ENCODE results near the gene MTHFD1. TPM values are rescaled to one million over a fixed set of nuclear protein-coding genes. Genes with fewer than 3 reads are reported as not detected.

MTHFD1 gene
- total RNA-seq, 1 experiment from 2014 or later, result 226 TPM

- POLR2A ChIA-PET, result no interaction called here
- Mint-ChIP-seq H3K36me3 (no peaks in the 10 kb centered on the region), H3K4me1 (peaks cover 14% of the 10 kb centered on the region; the same call in 1 of the 2 replicates), H3K27ac (no peak overlapping the region), H3K4me3 (no peak overlapping the region), H3K27me3 (ENCODE audit: low read depth) (no peaks in the 10 kb centered on the region), H3K9me3 (no peaks in the 10 kb centered on the region)
- ATAC-seq (no peak), DNase-seq (ENCODE audit: low spot score) (no peak)
- CTCF ChIA-PET, result no interaction called here
- TF ChIP-seq RORB (CRISPR knock-in tag; IDR thresholded peaks at IDR 0.05), result no peak
- no peak for TF ChIP-seq TEAD1 (CRISPR knock-in tag; IDR thresholded peaks at IDR 0.05)
- TF ChIP-seq, protein P1, sequence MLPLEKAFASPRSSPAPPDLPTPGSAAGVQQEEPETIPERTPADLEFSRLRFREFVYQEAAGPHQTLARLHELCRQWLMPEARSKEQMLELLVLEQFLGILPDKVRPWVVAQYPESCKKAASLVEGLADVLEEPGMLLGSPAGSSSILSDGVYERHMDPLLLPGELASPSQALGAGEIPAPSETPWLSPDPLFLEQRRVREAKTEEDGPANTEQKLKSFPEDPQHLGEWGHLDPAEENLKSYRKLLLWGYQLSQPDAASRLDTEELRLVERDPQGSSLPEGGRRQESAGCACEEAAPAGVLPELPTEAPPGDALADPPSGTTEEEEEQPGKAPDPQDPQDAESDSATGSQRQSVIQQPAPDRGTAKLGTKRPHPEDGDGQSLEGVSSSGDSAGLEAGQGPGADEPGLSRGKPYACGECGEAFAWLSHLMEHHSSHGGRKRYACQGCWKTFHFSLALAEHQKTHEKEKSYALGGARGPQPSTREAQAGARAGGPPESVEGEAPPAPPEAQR (CRISPR knock-in tag; IDR thresholded peaks at IDR 0.05), result no peak
- TF ChIP-seq, protein P2, sequence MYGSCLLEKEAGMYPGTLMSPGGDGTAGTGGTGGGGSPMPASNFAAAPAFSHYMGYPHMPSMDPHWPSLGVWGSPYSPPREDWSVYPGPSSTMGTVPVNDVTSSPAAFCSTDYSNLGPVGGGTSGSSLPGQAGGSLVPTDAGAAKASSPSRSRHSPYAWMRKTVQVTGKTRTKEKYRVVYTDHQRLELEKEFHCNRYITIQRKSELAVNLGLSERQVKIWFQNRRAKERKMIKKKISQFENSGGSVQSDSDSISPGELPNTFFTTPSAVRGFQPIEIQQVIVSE (CRISPR knock-in tag; IDR thresholded peaks at IDR 0.05; ENCODE audit: borderline replicate concordance), result no peak
- no peak for TF ChIP-seq ATF2 (CRISPR knock-in tag; IDR thresholded peaks at IDR 0.05; ENCODE audit: borderline replicate concordance, low read depth)
- no peak for TF ChIP-seq JUN (CRISPR knock-in tag; IDR thresholded peaks at IDR 0.05)
- TF ChIP-seq ZNF263 (CRISPR knock-in tag; IDR thresholded peaks at IDR 0.05; ENCODE audit: low read depth), result no peak
- no peak for TF ChIP-seq ZNF219 (CRISPR knock-in tag; IDR thresholded peaks at IDR 0.05; ENCODE audit: borderline replicate concordance)
- TF ChIP-seq STAT6 (CRISPR knock-in tag; conservative IDR thresholded peaks at IDR 0.05; ENCODE audit: low read depth), result no peak
- TF ChIP-seq, protein P3, sequence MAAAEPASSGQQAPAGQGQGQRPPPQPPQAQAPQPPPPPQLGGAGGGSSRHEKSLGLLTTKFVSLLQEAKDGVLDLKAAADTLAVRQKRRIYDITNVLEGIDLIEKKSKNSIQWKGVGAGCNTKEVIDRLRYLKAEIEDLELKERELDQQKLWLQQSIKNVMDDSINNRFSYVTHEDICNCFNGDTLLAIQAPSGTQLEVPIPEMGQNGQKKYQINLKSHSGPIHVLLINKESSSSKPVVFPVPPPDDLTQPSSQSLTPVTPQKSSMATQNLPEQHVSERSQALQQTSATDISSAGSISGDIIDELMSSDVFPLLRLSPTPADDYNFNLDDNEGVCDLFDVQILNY (CRISPR knock-in tag; IDR thresholded peaks at IDR 0.05), result no peak
- no peak for TF ChIP-seq CTCF (IDR thresholded peaks at IDR 0.05)
- TF ChIP-seq NFATC4 (CRISPR knock-in tag; IDR thresholded peaks at IDR 0.05), result no peak
- no peak for TF ChIP-seq ZNF396 (CRISPR knock-in tag; IDR thresholded peaks at IDR 0.05; ENCODE audit: borderline replicate concordance)
These were observed 86.5 kb downstream of the MTHFD1 start for GRCh38 chr14:64474698-64475097.

DNA sequence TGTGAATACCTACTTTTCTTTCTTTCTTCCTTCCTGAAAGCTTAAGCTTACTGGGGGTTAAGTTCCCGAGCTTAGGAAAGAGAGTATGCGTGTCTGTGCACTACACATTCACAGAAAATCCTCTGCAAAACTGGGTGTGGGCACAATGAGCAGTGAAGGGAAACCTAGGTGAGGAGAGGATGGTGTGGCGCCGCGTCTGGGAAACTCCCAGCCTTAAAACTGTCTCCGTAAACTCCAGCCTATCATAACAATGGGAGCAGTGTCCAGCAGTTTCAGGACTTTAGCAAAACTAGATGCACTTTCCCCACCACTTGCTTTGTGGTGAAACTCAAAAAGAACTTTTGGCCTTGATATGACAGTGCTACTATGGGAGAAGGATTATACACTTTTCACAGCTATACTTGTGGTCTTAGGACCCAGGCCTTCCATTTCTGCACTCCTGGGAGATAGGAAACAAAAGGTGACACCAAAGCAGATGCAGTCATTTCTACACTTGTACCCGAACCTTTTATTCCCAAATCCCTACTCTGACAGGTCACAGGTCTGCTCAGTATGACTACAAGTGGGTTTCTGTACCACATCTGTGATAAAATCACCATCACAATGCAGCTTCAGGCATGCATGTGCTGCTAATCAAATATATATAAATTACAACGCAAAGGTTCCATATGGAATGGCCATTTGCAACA lies 87.6 kb downstream of the MTHFD1 start:
- no peaks in the 10 kb centered on the region for H3K27me3 Mint-ChIP-seq (ENCODE audit: low read depth)
- TF ChIP-seq OVOL2 (CRISPR knock-in tag; IDR thresholded peaks at IDR 0.05; ENCODE audit: borderline replicate concordance) (no peak), ZNF532 (CRISPR knock-in tag; IDR thresholded peaks at IDR 0.05; ENCODE audit: borderline replicate concordance) (no peak), ZNF317 (CRISPR knock-in tag; IDR thresholded peaks at IDR 0.05; ENCODE audit: borderline replicate concordance, low read depth) (no peak), ZNF232 (CRISPR knock-in tag; IDR thresholded peaks at IDR 0.05) (no peak)
- TF ChIP-seq, protein P4, sequence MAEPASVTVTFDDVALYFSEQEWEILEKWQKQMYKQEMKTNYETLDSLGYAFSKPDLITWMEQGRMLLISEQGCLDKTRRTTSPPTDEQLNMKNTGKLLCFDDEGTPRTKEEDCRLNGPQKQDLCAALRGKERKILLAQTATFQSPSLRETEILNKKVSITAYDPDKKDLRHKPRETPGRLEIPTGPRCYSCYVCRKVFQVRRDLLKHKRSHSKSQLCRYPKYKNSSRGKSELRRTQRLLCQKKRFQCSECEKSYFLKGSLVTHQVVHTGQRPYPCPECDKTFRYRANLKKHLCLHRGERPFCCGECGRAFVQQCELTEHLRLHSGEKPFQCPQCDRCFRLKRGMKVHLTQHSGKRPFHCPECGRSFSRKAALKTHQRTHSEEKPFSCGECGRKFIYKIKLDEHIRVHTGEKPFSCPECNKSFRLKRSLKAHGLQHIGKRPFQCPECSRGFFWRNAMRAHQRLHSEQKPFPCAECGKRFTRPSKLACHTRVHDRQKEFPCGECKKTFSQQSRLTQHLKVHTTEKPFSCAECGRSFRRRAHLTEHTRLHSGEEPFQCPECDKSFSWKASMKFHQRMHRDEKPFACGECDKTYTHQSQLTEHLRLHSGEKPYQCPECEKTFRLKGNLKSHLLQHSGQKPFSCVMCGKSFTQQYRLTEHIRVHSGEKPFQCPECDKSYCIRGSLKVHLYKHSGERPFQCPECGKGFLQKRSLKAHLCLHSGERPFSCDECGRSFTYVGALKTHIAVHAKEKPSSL (CRISPR knock-in tag; conservative IDR thresholded peaks at IDR 0.05), result no peak

More for the DNA sequence above, 87.6 kb downstream of the MTHFD1 start:
- Mint-ChIP-seq H3K27ac (peak overlapping the region; percentile 80), H3K9me3 (no peaks in the 10 kb centered on the region), H3K4me1 (peaks cover 14% of the 10 kb centered on the region; the same call in 1 of the 2 replicates), H3K4me3 (no peak overlapping the region), H3K36me3 (no peaks in the 10 kb centered on the region)
- ATAC-seq (no peak), DNase-seq (ENCODE audit: low spot score) (no peak)
- ChIA-PET POLR2A (interaction anchor here (0.6 kb wide), 1 partner anchor 585 kb away, joined by 3 read pairs; no protein-coding TSS in a partner anchor), CTCF (interaction anchor here (0.7 to 1.5 kb wide), 5 partner anchors 35 to 347 kb away, joined by 3 to 5 read pairs (median 3); no protein-coding TSS in a partner anchor)
